Mucosa of gallbladder (tissue), 1 donor: ENCODE data around the gene FHIT. TPM values are rescaled to one million over a fixed set of nuclear protein-coding genes. Genes with fewer than 3 reads are reported as not detected.

Experiments used
- DNase-seq: peaks from one replicate; pipeline ENCODE4 v3.0.0-alpha.2; 2020; ENCODE audit warnings: low spot score
- total RNA-seq: library from RNA; stranded (reverse); gene quantifications from one replicate; pipeline ENCODE4 v1.2.1, GENCODE V29; 2021
- donor health status: DM: no; HTN: no; CAD: no.

The FHIT gene
- total RNA-seq, 1 donor from 2014 or later = 38.6 TPM

- no peak for DNase-seq
Observed at GRCh38 chr3:60633644-60634043, 617.6 kb downstream of the FHIT start.

DNA sequence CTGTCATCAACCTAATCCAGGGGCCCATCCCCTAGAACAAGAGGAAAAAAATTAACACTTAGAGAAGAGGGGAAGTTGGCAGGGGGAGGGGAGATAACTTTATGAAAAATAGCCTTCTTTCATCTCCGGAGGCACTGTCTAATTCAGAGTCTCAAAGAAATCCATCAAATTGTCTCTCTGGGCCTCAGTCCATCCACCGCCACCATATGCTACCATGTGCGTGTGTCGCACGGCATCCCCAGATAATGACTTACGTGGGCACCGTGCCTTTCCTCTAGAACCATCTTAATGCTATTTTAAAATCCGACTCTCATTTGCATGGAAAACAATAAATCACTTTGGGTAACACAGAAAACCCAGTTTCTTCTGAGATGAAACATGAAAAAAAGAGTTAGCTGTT lies 619.7 kb downstream of the FHIT start:
- DNase-seq = no peak

GRCh38 chr3:60630953-60631352 lies 620.3 kb downstream of the FHIT start:
- no peak for DNase-seq

DNA sequence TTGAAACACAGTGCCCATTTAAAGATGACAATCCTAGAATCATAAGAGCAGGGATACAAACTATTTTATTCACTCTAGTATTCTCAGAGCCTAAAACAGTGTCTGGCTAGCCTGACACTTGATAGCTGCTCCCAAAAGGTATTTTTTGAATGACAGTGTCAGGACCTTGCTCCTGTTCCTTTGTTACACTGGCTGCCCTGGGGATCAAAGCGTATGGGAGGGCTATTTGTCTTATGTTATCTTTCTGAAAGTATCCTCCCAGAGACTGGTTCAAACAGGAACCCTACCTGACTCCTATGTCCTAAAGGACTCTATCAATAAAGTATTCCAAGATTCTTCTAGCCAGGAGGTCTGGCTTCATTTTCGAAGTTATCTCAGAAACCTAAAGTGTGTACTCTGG lies 621.4 kb downstream of the FHIT start:
- no peak for DNase-seq

GRCh38 chr3:60622349-60622748 lies 628.9 kb downstream of the FHIT start:
- DNase-seq = no peak

DNA sequence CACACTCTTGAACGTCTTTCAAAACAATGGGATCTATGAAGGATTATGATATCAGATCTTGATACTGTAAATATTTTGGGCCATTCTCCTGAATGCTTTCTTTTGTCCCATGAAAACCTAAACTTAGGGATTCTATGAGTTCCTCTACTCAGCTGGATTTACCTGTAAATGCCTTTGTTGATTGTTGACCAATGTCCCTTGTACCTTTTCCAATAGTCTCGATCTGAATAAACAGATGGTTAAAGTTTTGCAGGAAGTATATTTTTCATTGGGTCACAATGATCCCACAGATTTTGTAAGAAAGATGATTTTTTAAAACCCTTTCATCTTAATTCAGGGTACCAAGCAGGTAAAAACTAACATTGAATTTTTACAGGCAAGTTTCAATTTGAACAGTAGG lies 634.1 kb downstream of the FHIT start:
- no peak for DNase-seq

GRCh38 chr3:60613769-60614303 lies 637.4 kb downstream of the FHIT start:
- DNase-seq = no peak

GRCh38 chr3:60610441-60611112 lies 640.7 kb downstream of the FHIT start:
- DNase-seq = peak; percentile 55

- no peak for DNase-seq
Observed at GRCh38 chr3:60609446-60609845, 641.8 kb downstream of the FHIT start.

DNA sequence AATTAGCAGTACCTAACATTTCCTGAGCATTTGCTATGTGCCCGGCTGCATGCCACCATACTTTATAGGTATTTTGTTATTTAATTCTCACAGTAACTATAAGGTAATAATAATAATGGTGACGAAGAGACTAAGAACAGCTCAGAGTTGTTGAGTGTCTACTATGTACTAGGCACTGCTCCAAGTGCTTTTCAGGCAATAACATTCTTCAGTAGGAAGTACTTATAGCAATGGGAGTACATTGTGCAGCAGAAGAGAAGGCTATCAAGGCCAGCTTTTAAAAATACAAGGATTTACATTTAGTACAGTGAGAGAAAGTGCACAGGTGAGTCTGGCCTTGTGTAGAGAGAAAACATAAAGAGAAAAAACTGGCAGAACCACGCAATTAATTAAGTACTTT lies 647.4 kb downstream of the FHIT start:
- no peak for DNase-seq

DNA sequence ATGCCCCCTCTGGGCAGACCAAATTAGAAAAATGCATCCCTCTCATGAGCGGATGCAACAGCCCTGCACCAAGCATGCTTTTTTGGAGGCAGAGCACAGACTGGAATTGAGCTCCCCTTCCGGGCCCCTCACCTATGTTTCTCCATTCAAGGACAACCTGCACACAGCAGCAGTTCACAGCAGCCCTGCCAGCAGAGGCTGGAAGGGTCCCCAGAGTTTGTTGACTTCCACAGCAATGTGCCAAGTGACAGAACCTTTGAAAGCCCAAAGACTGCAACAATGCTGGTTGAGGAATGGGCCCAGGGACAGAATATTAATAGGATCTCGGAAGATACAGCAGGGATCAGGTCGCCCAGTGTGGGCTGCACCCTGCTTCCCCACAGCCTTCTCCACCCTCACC lies 650.4 kb downstream of the FHIT start:
- DNase-seq = no peak

- no peak for DNase-seq
Observed at GRCh38 chr3:60599586-60599985, 651.7 kb downstream of the FHIT start.

- DNase-seq = no peak
Observed at GRCh38 chr3:60598671-60599070, 652.6 kb downstream of the FHIT start.

GRCh38 chr3:60594025-60594424 lies 657.2 kb downstream of the FHIT start:
- DNase-seq = peak; percentile 63

- no peak for DNase-seq
Observed at GRCh38 chr3:60591267-60591666, 660.0 kb downstream of the FHIT start.

GRCh38 chr3:60588806-60589205 lies 662.4 kb downstream of the FHIT start:
- no peak for DNase-seq

DNA sequence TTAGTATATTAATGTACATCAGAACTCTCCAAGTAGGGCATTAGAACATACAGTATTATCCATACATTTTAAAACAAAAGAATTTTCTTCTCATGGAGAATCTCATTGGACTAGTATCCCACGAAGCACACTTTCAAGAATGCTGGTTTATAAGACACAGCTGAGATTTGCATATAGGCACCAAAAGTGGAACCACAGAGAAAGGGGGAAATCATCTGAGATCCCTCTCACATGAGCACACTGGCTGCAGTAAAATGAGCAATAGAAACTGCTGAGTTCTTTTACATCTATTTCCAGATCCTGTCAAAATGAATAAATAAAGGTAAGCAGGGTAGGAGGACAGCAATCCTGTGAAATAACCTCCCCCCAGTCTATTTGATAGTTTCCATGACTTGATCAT lies 665.3 kb downstream of the FHIT start:
- no peak for DNase-seq

DNA sequence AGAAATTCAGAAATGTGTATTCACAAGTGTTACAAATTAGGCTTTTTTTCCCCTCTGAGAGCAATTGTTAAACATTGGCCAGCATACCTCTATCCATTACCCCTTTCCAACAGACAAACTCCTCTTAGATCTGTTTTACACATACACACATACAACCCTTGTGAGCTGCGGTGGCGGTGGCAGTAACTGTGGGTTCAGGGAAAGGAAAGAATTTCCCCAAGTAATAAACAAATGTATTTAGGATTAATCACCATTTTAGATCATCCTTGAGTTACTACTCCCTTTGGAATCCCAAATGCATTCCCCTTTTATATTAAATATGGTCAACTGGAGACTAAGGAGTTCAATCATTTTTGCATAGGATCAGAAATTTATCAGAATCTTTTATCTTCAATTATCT lies 667.0 kb downstream of the FHIT start:
- DNase-seq = no peak

DNA sequence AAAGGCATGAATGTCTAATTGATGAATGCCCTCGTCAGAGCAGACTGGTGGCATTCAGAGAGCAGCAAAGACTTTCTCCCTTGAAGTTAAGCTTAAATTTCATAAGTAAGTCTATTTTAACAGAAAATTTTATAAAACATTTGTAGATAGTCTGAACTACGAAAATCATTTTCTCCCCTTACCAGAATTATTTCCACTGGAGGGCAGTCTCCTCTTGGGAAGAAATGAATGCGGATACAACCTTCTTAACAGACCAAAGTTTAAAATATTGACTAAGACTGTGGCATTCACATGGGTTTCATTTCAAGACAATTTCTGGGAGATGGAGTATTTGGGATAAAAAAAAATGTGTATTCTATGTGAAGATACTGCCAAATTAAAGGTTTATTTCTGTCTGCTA lies 669.0 kb downstream of the FHIT start:
- no peak for DNase-seq

GRCh38 chr3:60580809-60581208 lies 670.4 kb downstream of the FHIT start:
- DNase-seq = no peak

DNA sequence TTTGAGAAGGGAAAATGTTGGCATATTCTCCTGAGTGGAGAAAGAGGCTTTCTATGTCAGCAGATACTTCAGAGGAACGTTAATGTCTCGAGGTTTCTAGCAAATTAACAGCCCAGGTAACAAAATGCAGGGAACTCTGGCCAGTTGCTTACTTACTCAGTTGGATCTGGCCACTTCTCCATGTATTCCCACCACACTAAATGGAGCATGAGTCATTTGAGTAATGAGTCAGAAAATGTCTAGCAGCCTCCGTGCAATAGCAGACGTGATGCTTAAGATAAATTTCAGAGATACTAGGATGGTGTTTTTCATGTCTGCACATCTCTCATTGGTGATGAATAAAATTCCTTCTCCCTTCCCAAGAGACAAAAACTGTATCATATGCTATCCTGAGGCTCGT lies 671.5 kb downstream of the FHIT start:
- DNase-seq = no peak

DNA sequence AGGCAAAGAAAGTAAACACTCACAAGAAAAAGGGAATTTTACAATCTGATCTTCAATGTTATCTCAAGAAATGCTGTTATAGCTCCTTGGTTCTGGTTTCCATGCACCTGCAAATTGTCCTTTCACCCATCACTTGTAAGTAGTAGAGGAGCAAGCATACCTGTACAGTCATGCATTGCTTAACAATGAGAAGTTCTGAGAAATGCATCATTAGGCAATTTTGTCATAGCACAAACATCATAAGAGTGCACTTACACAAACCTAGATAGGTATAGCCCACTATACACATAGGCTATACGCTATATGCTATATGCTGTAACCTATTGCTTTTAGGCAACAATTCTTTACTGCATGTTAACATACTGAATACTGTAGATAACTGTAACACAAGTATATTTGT lies 672.3 kb downstream of the FHIT start:
- no peak for DNase-seq

- no peak for DNase-seq
Observed at GRCh38 chr3:60577601-60578000, 673.7 kb downstream of the FHIT start.

DNA sequence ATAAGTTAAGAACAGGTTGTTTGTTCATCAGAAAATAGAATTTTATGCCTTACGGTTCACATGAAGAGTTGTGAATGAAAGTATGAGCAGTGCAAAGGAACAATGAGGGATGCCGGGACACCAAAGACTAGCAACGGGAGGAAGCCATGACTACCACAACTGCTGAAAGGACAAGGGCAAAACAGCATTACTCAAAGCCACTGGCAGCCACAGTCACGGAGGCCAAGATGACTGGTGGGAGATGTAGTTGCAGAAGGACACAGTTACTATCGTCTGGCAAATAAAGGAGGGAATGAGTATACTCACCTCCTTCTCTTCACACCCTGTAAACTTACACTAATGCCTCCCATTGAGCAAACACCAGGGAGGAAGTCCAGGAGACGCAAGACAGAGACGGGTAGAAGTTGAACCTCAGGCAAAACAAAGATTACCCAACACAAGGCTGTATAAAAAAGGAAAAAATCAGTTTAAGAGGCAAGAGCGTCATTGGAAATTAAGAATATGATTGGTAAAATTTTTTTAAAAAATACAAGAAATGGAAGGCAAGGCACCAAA lies 675.5 kb downstream of the FHIT start:
- no peak for DNase-seq
